HG03354 (cell line): ENCODE data around the gene KIAA0319L.

Source experiments
- ATAC-seq: cut with Tn5 transposase; IDR thresholded peaks from one replicate; pipeline ENCODE4 v1.9.1; 2021; ENCODE audit warnings: mild to moderate bottlenecking; ENCODE audit not compliant: unreplicated experiment, poor library complexity, severe bottlenecking

The KIAA0319L gene

GRCh38 chr1:35557118-35557610 is at the start of gene KIAA0319L:
TSS of gene KIAA0319L (minus strand) at chr1:35557403. CDS start at chr1:35554491, 2,912 bp downstream.
- peak; percentile 73 for ATAC-seq

DNA sequence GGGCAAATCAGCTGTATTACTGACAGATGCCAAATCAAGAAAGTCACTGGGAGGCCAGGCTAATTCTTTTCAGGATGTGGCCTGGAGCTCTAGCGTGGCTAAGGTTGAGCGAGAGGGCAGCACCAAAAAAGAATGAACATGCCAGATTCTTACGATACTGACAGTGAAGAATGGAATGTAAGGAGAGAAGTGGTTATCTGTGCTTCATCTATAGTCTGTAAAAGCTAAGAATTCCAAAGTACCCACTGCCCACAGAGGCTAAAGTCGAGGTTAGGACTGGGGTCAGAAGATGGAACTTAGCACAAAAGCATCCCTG is 48.6 kb upstream of the KIAA0319L start:
- ATAC-seq: no peak

GRCh38 chr1:35605071-35605866 is 48.1 kb upstream of the KIAA0319L start:
- no peak for ATAC-seq

DNA sequence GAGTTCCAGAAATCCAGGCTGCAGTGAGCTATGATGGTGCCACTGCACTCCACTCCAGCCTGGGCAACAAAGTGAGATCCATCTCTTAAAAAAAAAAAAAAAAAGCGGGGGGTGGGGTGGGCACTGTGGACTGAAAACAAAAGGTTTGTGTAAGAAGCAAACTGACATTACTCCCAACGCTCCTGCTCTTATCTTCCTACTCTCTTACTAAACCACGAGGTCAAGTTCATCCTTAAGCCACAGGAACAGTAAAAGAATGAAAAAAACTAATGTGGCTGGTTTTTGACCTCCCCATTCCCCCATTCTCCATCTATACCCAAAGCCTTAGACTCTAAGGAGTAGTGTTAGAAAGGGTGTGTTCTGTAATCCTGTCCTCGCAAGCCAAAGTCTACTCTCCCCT is 46.7 kb upstream of the KIAA0319L start:
- no peak for ATAC-seq

GRCh38 chr1:35603468-35603867 is 46.3 kb upstream of the KIAA0319L start:
- ATAC-seq: no peak

DNA sequence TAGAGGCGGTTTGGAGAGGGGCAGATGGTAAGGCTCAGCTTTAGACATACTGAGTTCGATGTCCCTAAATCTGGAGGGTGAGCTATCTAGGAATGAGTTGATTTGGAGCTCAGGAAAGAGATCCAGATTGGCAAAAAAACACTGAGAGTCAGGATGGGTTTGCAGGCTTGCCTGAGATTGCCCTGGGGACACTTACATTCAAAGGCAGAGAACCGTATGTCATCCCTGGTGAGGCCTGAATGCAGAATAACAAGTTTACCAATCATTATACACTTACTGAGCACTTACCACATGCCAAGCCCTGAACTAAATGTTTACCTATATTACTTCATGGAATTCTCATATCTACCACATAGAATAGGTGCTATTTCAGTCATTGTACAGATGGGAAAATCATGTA is 43.4 kb upstream of the KIAA0319L start:
- ATAC-seq: no peak

DNA sequence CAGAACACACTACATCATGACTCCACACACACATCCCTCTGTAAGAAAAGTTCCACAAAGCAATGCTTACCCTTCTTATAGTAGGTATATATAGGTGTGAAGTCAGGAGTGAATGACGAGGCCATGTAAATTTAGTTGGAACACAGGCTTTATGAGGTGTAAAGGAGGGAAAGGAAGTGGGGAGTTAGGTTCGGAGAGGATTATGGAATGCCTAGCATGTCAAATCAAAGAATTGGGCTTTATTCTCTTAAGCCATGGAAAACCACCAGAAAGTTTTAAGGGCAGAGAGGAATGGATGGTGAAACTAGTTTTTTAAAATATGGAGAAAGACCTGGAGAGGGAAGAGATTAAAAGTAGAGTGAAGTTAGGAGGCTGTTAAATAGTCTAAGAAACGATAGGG is 42.2 kb upstream of the KIAA0319L start:
- no peak for ATAC-seq

- ATAC-seq: no peak
Observed at GRCh38 chr1:35598895-35599294, 41.7 kb upstream of the KIAA0319L start.

DNA sequence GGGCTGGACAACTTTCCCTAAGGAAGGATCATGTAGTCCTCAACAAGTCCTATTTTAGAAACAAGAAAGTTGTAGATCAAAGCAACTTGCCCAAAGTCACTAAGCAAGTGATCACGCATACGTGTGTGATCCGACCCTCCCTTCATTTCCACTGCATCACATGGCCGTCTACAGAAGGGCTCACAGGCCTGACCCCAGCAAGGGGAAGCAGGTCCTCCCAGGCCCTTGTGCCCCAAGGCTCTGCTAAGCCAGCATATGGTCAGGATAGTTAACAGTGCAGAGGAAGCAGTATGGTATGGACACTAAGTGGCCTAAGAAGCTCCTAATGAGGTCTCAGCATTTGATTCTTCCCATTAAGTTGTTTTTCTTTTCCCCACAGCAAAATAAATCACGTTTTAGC is 40.7 kb upstream of the KIAA0319L start:
- ATAC-seq: no peak

DNA sequence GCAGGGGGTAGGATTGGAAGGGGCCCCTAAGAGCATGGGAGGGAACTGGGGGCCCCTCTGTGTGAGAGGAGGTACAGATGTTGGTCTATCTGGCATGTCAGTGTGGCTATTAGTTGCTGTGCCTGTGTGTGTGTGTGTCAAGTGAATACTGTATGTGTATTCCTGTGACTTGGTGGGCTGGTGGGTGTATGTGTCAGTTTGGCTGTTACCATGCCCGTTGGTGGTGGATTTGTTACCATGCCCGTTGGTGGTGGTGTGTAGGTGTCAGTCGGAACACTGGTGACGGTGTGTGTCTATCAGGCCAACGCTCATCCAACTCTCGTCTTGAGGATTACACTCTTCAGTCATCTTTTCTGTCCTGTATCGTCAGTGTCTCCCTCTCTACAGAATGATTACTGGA is 38.5 kb upstream of the KIAA0319L start:
- ATAC-seq: no peak

GRCh38 chr1:35594005-35594760 is 37.0 kb upstream of the KIAA0319L start:
- no peak for ATAC-seq

DNA sequence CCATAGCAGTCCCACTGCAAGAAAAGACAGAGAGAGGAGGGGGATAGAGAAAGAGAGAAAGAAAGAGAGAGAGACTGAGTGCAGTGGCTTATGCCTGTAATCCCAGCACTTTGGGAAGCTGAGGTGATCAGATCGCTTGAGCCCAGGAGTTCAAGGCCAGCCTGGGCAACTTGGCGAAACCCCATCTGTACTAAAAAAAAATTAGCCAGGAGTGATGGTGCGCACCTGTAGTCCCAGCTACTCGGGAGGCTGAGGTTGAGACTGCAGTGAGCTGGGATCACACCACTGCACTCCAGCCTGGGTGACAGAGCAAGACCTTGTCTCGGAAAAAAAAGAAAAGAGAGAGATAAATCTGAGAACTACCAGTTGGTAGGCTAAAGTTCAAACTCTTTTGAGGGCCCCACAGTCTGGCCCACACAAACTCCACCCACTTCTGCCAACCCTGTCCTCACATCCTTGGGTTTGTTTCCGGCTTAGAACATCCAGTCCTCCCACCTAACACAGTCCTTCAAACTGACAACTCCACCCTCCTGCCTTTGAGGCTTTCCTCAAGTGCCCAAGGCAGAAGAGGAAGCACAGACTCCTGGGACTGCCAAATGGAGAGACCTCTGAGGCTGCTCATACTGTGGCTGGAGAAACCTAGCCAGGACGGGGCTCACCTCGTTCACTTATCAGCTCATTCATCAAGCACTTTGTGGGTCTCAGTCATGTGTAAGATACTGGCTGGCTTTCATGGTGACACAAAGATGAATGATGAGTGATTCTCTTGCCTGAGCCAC is 36.0 kb upstream of the KIAA0319L start:
- ATAC-seq: no peak

- ATAC-seq: no peak
Observed at GRCh38 chr1:35591211-35591610, 34.0 kb upstream of the KIAA0319L start.

DNA sequence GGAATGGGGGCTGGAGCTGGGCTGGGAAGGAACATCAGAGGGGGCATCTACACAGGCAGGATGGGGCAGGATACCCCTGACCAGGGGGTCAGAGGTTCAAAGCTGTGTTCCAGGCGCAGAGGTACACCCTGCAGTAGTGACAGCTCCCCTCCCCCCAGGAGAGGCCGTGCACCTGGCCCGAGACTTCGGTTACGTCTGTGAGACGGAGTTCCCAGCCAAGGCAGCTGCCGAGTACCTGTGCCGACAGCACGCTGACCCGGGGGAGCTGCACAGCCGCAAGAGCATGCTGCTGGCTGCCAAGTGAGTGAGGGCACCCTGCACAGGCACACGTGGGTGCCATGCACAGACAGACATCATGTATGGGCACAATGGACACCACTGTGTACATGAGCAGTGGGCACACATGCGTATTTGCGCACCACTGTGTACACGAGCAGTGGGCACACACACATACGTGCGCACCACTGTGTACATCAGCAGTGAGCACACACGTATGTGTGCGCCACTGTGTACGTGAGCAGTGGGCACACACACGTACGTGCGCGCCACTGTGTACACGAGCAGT is 33.4 kb upstream of the KIAA0319L start:
- ATAC-seq: no peak

DNA sequence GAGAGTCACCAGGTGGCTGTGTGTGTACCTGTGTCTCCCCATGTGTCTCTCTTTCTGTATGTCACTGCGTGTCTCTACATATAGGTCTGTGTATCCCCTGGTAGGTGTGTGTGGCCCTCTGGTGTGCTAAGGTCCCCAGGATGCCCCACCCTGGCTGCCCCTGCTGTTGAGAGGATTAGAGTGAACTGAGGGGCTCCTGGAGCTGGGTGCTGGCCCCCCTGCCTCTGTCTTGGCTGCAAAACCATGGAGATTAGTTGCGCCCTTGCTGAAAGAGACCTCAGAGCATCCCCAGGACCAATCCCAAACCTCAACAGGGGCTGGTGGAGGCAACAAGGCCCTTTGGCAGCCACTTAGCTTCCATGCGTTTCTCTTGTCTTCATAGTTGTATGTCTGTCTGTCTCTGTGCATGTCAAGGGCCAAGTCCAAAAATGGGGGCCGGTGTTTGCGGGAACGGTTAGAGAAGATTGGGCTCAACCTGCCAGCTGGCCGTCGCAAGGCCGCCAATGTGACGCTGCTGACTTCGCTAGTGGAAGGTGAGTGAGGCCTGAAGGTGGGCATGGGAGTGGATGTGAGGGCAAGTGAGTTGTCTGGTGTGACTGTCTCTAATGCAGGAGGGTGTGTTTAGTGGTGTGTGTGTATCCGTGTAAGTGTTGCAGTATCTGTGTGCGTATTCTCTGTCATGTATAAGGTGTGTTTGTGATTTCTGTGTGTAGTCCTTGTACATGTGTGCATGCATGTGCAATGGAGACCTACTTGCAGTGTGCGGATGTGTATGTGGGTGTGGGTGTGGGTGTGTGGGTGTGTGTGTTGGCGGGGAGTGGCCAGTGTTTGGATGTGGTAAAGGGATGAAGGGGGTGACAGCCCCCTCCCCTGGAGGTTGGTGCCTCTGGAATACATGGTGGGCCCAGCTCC is 32.6 kb upstream of the KIAA0319L start:
- no peak for ATAC-seq

DNA sequence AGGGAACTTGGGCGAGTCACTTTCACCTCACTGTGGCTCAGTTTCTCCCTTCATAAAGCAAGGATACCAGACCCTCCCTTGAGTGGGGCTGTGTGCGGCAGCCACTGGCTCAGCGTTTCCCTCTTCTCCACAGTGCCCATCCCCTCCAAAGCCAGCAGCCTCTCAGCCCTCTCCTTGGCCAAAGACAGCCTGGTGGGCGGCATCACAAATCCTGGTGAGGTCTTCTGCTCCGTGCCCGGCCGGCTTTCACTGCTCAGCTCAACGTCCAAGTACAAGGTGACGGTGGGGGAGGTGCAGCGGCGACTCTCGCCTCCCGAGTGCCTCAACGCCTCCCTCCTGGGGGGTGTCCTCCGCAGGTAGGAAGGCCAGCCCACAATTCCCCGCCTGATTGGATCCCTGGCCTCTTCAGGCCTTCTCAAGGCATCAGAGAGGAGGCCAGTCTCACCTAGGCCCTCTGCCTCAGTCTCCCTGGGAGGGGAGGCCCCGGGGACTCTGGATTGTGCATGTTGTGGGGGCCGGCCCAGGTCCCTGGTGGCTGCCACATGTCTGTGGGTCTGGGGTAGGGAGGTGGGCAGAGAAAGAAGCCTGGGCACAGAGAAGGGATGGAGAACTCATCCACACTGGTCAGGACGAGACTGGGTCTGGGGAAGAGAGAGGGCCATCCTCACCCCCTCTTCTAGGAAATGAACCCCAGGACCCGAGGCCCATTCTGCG is 31.2 kb upstream of the KIAA0319L start:
- ATAC-seq: no peak

DNA sequence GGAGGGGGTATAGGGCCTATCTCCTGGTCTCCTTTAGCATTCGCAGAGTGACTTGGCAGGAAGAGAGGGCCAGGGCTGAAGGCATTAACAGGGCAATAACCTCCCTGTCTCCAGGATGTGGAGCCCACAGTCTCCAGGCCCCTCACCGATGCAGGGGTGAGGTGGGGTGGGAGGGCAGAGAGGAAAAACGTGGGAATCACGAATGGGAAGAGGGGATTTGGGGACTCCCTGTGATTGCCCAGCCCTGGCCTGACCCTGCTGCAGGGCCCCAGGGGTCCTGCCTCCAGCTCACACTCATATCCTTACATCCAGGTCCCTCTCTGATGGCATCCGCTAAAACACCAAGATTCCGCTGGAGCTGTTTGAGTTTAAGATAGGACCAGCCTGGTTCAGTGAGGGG is 30.5 kb upstream of the KIAA0319L start:
- no peak for ATAC-seq

GRCh38 chr1:35586808-35587207 is 29.6 kb upstream of the KIAA0319L start:
- ATAC-seq: no peak
